Measurements from ENCODE around the gene DENND1A. TPM values are rescaled to one million over a fixed set of nuclear protein-coding genes. Genes with fewer than 3 reads are reported as not detected.

DENND1A gene
- total and polyA plus RNA-seq, 2 donors, result 6.7 to 9.2 TPM

- DNase-seq (ENCODE audit: low read depth in 6 of 9, low spot score in 9 of 9), result no peak
- H3K9me3 ChIP-seq (ENCODE audit: control insufficient read depth in 2 of 2, insufficient read depth in 1 of 2, low read length in 1 of 2), result no peaks in the 10 kb centered on the region
- no peaks in the 10 kb centered on the region for H3K36me3 ChIP-seq (ENCODE audit: control insufficient read depth in 2 of 2, insufficient read depth in 2 of 2, low read length in 1 of 2)
- no peak overlapping the region for H3K27ac ChIP-seq (ENCODE audit: low read depth in 1 of 2, low read length in 1 of 2)
- no peak overlapping the region for H3K4me3 ChIP-seq (ENCODE audit: low read length in 2 of 2)
- H3K27me3 ChIP-seq (ENCODE audit: control insufficient read depth in 2 of 2, insufficient read depth in 1 of 2, low read length in 1 of 2), result no peaks in the 10 kb centered on the region
- WGBS, result 98% methylated on average over 9 of the region's 9 CpGs
- peaks cover 0 to 26% of the 10 kb centered on the region in 2 donors for H3K4me1 ChIP-seq (ENCODE audit: control insufficient read depth in 2 of 2, insufficient read depth in 2 of 2, low read length in 2 of 2)
These were observed 312.6 kb downstream of the DENND1A start for GRCh38 chr9:123617286-123617685.

- no peak for DNase-seq (ENCODE audit: low read depth in 6 of 9, low spot score in 9 of 9)
- 98% methylated on average over 8 of the region's 8 CpGs for WGBS
These were observed 313.2 kb downstream of the DENND1A start for GRCh38 chr9:123616707-123617106.

GRCh38 chr9:123615381-123615780, 314.5 kb downstream of the DENND1A start:
- peak overlapping the region in 1 of 2 donors; percentile 8 for H3K27ac ChIP-seq (ENCODE audit: low read depth in 1 of 2, low read length in 1 of 2)
- peak in 4 of 9 donors; percentile 39 to 74 (median 56) for DNase-seq (ENCODE audit: low read depth in 6 of 9, low spot score in 9 of 9)

More at GRCh38 chr9:123616707-123617106, 313.2 kb downstream of the DENND1A start:
- Histone ChIP-seq H3K27ac (ENCODE audit: low read depth in 1 of 2, low read length in 1 of 2) (no peak overlapping the region), H3K27me3 (ENCODE audit: control insufficient read depth in 2 of 2, insufficient read depth in 1 of 2, low read length in 1 of 2) (no peaks in the 10 kb centered on the region), H3K9me3 (ENCODE audit: control insufficient read depth in 2 of 2, insufficient read depth in 1 of 2, low read length in 1 of 2) (no peaks in the 10 kb centered on the region), H3K4me3 (ENCODE audit: low read length in 2 of 2) (no peak overlapping the region), H3K4me1 (ENCODE audit: control insufficient read depth in 2 of 2, insufficient read depth in 2 of 2, low read length in 2 of 2) (peaks cover 0 to 26% of the 10 kb centered on the region in 2 donors), H3K36me3 (ENCODE audit: control insufficient read depth in 2 of 2, insufficient read depth in 2 of 2, low read length in 1 of 2) (no peaks in the 10 kb centered on the region)

GRCh38 chr9:123614306-123615263, 315.3 kb downstream of the DENND1A start:
- Histone ChIP-seq H3K36me3 (ENCODE audit: control insufficient read depth in 2 of 2, insufficient read depth in 2 of 2, low read length in 1 of 2) (no peaks in the 10 kb centered on the region), H3K27me3 (ENCODE audit: control insufficient read depth in 2 of 2, insufficient read depth in 1 of 2, low read length in 1 of 2) (no peaks in the 10 kb centered on the region), H3K4me3 (ENCODE audit: low read length in 2 of 2) (no peak overlapping the region), H3K9me3 (ENCODE audit: control insufficient read depth in 2 of 2, insufficient read depth in 1 of 2, low read length in 1 of 2) (no peaks in the 10 kb centered on the region), H3K27ac (ENCODE audit: low read depth in 1 of 2, low read length in 1 of 2) (peak overlapping the region in 1 of 2 donors; percentile 8), H3K4me1 (ENCODE audit: control insufficient read depth in 2 of 2, insufficient read depth in 2 of 2, low read length in 2 of 2) (peaks cover 0 to 26% of the 10 kb centered on the region in 2 donors)
- DNase-seq (ENCODE audit: low read depth in 6 of 9, low spot score in 9 of 9), result peak in 2 of 9 donors; percentile 13 to 28
- WGBS, result 92% methylated on average over 11 of the region's 11 CpGs

More at GRCh38 chr9:123615381-123615780, 314.5 kb downstream of the DENND1A start:
- Histone ChIP-seq H3K4me3 (ENCODE audit: low read length in 2 of 2) (no peak overlapping the region), H3K4me1 (ENCODE audit: control insufficient read depth in 2 of 2, insufficient read depth in 2 of 2, low read length in 2 of 2) (peaks cover 0 to 26% of the 10 kb centered on the region in 2 donors), H3K27me3 (ENCODE audit: control insufficient read depth in 2 of 2, insufficient read depth in 1 of 2, low read length in 1 of 2) (no peaks in the 10 kb centered on the region), H3K36me3 (ENCODE audit: control insufficient read depth in 2 of 2, insufficient read depth in 2 of 2, low read length in 1 of 2) (no peaks in the 10 kb centered on the region), H3K9me3 (ENCODE audit: control insufficient read depth in 2 of 2, insufficient read depth in 1 of 2, low read length in 1 of 2) (no peaks in the 10 kb centered on the region)
- 98% methylated on average over 1 of the region's 1 CpG for WGBS

- H3K4me3 ChIP-seq (ENCODE audit: low read length in 2 of 2), result no peak overlapping the region
- DNase-seq (ENCODE audit: low read depth in 6 of 9, low spot score in 9 of 9), result no peak
These were observed 318.7 kb downstream of the DENND1A start for GRCh38 chr9:123611226-123611625.

GRCh38 chr9:123609844-123610243, 320.1 kb downstream of the DENND1A start:
- Histone ChIP-seq H3K36me3 (ENCODE audit: control insufficient read depth in 2 of 2, insufficient read depth in 2 of 2, low read length in 1 of 2) (no peaks in the 10 kb centered on the region), H3K4me1 (ENCODE audit: control insufficient read depth in 2 of 2, insufficient read depth in 2 of 2, low read length in 2 of 2) (peaks cover 0 to 10% of the 10 kb centered on the region in 2 donors), H3K4me3 (ENCODE audit: low read length in 2 of 2) (no peak overlapping the region), H3K27me3 (ENCODE audit: control insufficient read depth in 2 of 2, insufficient read depth in 1 of 2, low read length in 1 of 2) (no peaks in the 10 kb centered on the region), H3K27ac (ENCODE audit: low read depth in 1 of 2, low read length in 1 of 2) (no peak overlapping the region), H3K9me3 (ENCODE audit: control insufficient read depth in 2 of 2, insufficient read depth in 1 of 2, low read length in 1 of 2) (no peaks in the 10 kb centered on the region)
- 98% methylated on average over 6 of the region's 6 CpGs for WGBS
- DNase-seq (ENCODE audit: low read depth in 6 of 9, low spot score in 9 of 9), result no peak

More at GRCh38 chr9:123611226-123611625, 318.7 kb downstream of the DENND1A start:
- no peaks in the 10 kb centered on the region for H3K36me3 ChIP-seq (ENCODE audit: control insufficient read depth in 2 of 2, insufficient read depth in 2 of 2, low read length in 1 of 2)
- no peak overlapping the region for H3K27ac ChIP-seq (ENCODE audit: low read depth in 1 of 2, low read length in 1 of 2)
- peaks cover 0 to 18% of the 10 kb centered on the region in 2 donors for H3K4me1 ChIP-seq (ENCODE audit: control insufficient read depth in 2 of 2, insufficient read depth in 2 of 2, low read length in 2 of 2)
- 92% methylated on average over 1 of the region's 1 CpG for WGBS
- no peaks in the 10 kb centered on the region for H3K27me3 ChIP-seq (ENCODE audit: control insufficient read depth in 2 of 2, insufficient read depth in 1 of 2, low read length in 1 of 2)
- no peaks in the 10 kb centered on the region for H3K9me3 ChIP-seq (ENCODE audit: control insufficient read depth in 2 of 2, insufficient read depth in 1 of 2, low read length in 1 of 2)

- no peaks in the 10 kb centered on the region for H3K27me3 ChIP-seq (ENCODE audit: control insufficient read depth in 2 of 2, insufficient read depth in 1 of 2, low read length in 1 of 2)
- no peak overlapping the region for H3K27ac ChIP-seq (ENCODE audit: low read depth in 1 of 2, low read length in 1 of 2)
- H3K4me3 ChIP-seq (ENCODE audit: low read length in 2 of 2), result no peak overlapping the region
- H3K9me3 ChIP-seq (ENCODE audit: control insufficient read depth in 2 of 2, insufficient read depth in 1 of 2, low read length in 1 of 2), result no peaks in the 10 kb centered on the region
- H3K4me1 ChIP-seq (ENCODE audit: control insufficient read depth in 2 of 2, insufficient read depth in 2 of 2, low read length in 2 of 2), result peaks cover 0 to 3% of the 10 kb centered on the region in 2 donors
- 91% methylated on average over 9 of the region's 9 CpGs for WGBS
- DNase-seq (ENCODE audit: low read depth in 6 of 9, low spot score in 9 of 9), result no peak
- H3K36me3 ChIP-seq (ENCODE audit: control insufficient read depth in 2 of 2, insufficient read depth in 2 of 2, low read length in 1 of 2), result no peaks in the 10 kb centered on the region
These were observed 321.8 kb downstream of the DENND1A start for GRCh38 chr9:123608104-123608503.

- no peak overlapping the region for H3K4me3 ChIP-seq (ENCODE audit: low read length in 2 of 2)
- no peaks in the 10 kb centered on the region for H3K9me3 ChIP-seq (ENCODE audit: control insufficient read depth in 2 of 2, insufficient read depth in 1 of 2, low read length in 1 of 2)
- H3K36me3 ChIP-seq (ENCODE audit: control insufficient read depth in 2 of 2, insufficient read depth in 2 of 2, low read length in 1 of 2), result no peaks in the 10 kb centered on the region
- over 99% methylated on average over 2 of the region's 2 CpGs for WGBS
- H3K27me3 ChIP-seq (ENCODE audit: control insufficient read depth in 2 of 2, insufficient read depth in 1 of 2, low read length in 1 of 2), result no peaks in the 10 kb centered on the region
- H3K4me1 ChIP-seq (ENCODE audit: control insufficient read depth in 2 of 2, insufficient read depth in 2 of 2, low read length in 2 of 2), result peaks cover 0 to 3% of the 10 kb centered on the region in 2 donors
- no peak for DNase-seq (ENCODE audit: low read depth in 6 of 9, low spot score in 9 of 9)
- no peak overlapping the region for H3K27ac ChIP-seq (ENCODE audit: low read depth in 1 of 2, low read length in 1 of 2)
These were observed 322.4 kb downstream of the DENND1A start for GRCh38 chr9:123607479-123607878.

- Histone ChIP-seq H3K36me3 (ENCODE audit: control insufficient read depth in 2 of 2, insufficient read depth in 2 of 2, low read length in 1 of 2) (no peaks in the 10 kb centered on the region), H3K4me1 (ENCODE audit: control insufficient read depth in 2 of 2, insufficient read depth in 2 of 2, low read length in 2 of 2) (peaks cover 0 to 3% of the 10 kb centered on the region in 2 donors), H3K27ac (ENCODE audit: low read depth in 1 of 2, low read length in 1 of 2) (no peak overlapping the region), H3K4me3 (ENCODE audit: low read length in 2 of 2) (no peak overlapping the region), H3K9me3 (ENCODE audit: control insufficient read depth in 2 of 2, insufficient read depth in 1 of 2, low read length in 1 of 2) (no peaks in the 10 kb centered on the region), H3K27me3 (ENCODE audit: control insufficient read depth in 2 of 2, insufficient read depth in 1 of 2, low read length in 1 of 2) (no peaks in the 10 kb centered on the region)
- no peak for DNase-seq (ENCODE audit: low read depth in 6 of 9, low spot score in 9 of 9)
- 97% methylated on average over 5 of the region's 5 CpGs for WGBS
These were observed 323.8 kb downstream of the DENND1A start for GRCh38 chr9:123606141-123606540.
